Suprapubic skin (tissue), 3 donors: ENCODE results near the gene ASIC3.

Experiments
- POLR2A ChIP-seq, 2 donors: fragments of 450-650 bp; IDR thresholded peaks; one replicate each; pipeline ENCODE4 v1.6.1; 2017; ENCODE audit warnings: antibody characterized with exemption in 2 of 2, mild to moderate bottlenecking in 2 of 2, moderate library complexity in 2 of 2
- TF ChIP-seq, protein P1 (sequence below), 2 donors: fragments of 200-600 bp in 1 of 2; fragments of 450-650 bp in 1 of 2; sonication (generic) in 1 of 2; IDR thresholded peaks; one replicate each; pipeline ENCODE4 v1.5.1; 2016 to 2019; ENCODE audit warnings: antibody characterized with exemption in 2 of 2, mild to moderate bottlenecking in 1 of 2, moderate library complexity in 1 of 2

GRCh38 chr7:151047976-151048815 is at the start of gene ASIC3:
- TF ChIP-seq, protein P1, sequence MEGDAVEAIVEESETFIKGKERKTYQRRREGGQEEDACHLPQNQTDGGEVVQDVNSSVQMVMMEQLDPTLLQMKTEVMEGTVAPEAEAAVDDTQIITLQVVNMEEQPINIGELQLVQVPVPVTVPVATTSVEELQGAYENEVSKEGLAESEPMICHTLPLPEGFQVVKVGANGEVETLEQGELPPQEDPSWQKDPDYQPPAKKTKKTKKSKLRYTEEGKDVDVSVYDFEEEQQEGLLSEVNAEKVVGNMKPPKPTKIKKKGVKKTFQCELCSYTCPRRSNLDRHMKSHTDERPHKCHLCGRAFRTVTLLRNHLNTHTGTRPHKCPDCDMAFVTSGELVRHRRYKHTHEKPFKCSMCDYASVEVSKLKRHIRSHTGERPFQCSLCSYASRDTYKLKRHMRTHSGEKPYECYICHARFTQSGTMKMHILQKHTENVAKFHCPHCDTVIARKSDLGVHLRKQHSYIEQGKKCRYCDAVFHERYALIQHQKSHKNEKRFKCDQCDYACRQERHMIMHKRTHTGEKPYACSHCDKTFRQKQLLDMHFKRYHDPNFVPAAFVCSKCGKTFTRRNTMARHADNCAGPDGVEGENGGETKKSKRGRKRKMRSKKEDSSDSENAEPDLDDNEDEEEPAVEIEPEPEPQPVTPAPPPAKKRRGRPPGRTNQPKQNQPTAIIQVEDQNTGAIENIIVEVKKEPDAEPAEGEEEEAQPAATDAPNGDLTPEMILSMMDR (IDR thresholded peaks at IDR 0.05) = no peak
- no peak for TF ChIP-seq POLR2A (IDR thresholded peaks at IDR 0.05)
